ENCODE data around the gene INSYN1. TPM values are rescaled to one million over a fixed set of nuclear protein-coding genes. Genes with fewer than 3 reads are reported as not detected.
"Not testable (repeated sequence)": the region's sequence is repeated elsewhere in the genome, so short reads cannot be mapped to it uniquely, and the experiment has no call there.

Gene INSYN1
- total RNA-seq, 1 donor from 2014 or later, result not detected

GRCh38 chr15:73749971-73750370, 3.2 kb downstream of the INSYN1 start:
- intact Hi-C loops (cut with micrococcal nuclease), result no loop called here

GRCh38 chr15:73749533-73749932, 3.6 kb downstream of the INSYN1 start:
- intact Hi-C loops (cut with micrococcal nuclease), result no loop called here

GRCh38 chr15:73748730-73749129, 4.4 kb downstream of the INSYN1 start:
- intact Hi-C loops (cut with micrococcal nuclease), result no loop called here

GRCh38 chr15:73747847-73748590, 5.1 kb downstream of the INSYN1 start:
- intact Hi-C loops (cut with micrococcal nuclease), result no loop called here

GRCh38 chr15:73746883-73747282, 6.3 kb downstream of the INSYN1 start:
- intact Hi-C loops (cut with micrococcal nuclease), result no loop called here

GRCh38 chr15:73746261-73746660, 6.9 kb downstream of the INSYN1 start:
- intact Hi-C loops (cut with micrococcal nuclease), result no loop called here

GRCh38 chr15:73745073-73745472, 8.1 kb downstream of the INSYN1 start:
- intact Hi-C loops (cut with micrococcal nuclease), result no loop called here

GRCh38 chr15:73744293-73744692, 8.9 kb downstream of the INSYN1 start:
- intact Hi-C loops (cut with micrococcal nuclease), result no loop called here

GRCh38 chr15:73741321-73741836, 11.8 kb downstream of the INSYN1 start:
- intact Hi-C loops (cut with micrococcal nuclease), result no loop called here

GRCh38 chr15:73740152-73741048, 12.8 kb downstream of the INSYN1 start:
- intact Hi-C loops (cut with micrococcal nuclease), result no loop called here

- intact Hi-C loops (cut with micrococcal nuclease), result no loop called here
Observed at GRCh38 chr15:73737535-73737934, 15.6 kb downstream of the INSYN1 start.

- intact Hi-C loops (cut with micrococcal nuclease), result no loop called here
Observed at GRCh38 chr15:73732930-73733329, 20.2 kb downstream of the INSYN1 start.

GRCh38 chr15:73732051-73732450, 21.1 kb downstream of the INSYN1 start:
- intact Hi-C loops (cut with micrococcal nuclease), result not testable (repeated sequence)

- intact Hi-C loops (cut with micrococcal nuclease), result no loop called here
Observed at GRCh38 chr15:73727330-73727976, 25.7 kb downstream of the INSYN1 start.

- intact Hi-C loops (cut with micrococcal nuclease), result no loop called here
Observed at GRCh38 chr15:73724212-73724611, 28.9 kb downstream of the INSYN1 start.

GRCh38 chr15:73723191-73723590, 30.0 kb downstream of the INSYN1 start:
- intact Hi-C loops (cut with micrococcal nuclease), result no loop called here

GRCh38 chr15:73722425-73722824, 30.7 kb downstream of the INSYN1 start:
- intact Hi-C loops (cut with micrococcal nuclease), result no loop called here

- intact Hi-C loops (cut with micrococcal nuclease), result no loop called here
Observed at GRCh38 chr15:73718694-73719093, 34.5 kb downstream of the INSYN1 start.

GRCh38 chr15:73717802-73718201, 35.3 kb downstream of the INSYN1 start:
- intact Hi-C loops (cut with micrococcal nuclease), result no loop called here

- intact Hi-C loops (cut with micrococcal nuclease), result no loop called here
Observed at GRCh38 chr15:73717206-73717605, 35.9 kb downstream of the INSYN1 start.

- intact Hi-C loops (cut with micrococcal nuclease), result no loop called here
Observed at GRCh38 chr15:73716417-73716816, 36.7 kb downstream of the INSYN1 start.

- intact Hi-C loops (cut with micrococcal nuclease), result no loop called here
Observed at GRCh38 chr15:73715417-73715816, 37.7 kb downstream of the INSYN1 start.
